Activated CD8-positive, alpha-beta memory T cell treated with anti-CD3 and anti-CD28 coated beads for 4 hours (primary cell): ENCODE data around the gene ACOD1.

Experiments used
- DNase-seq, 2 donors: peaks; one replicate each; pipeline ENCODE4 v3.0.0-alpha.2; 2020; ENCODE audit warnings: low read depth in 2 of 2

The ACOD1 gene

GRCh38 chr13:76991796-76992547 lies 43.7 kb downstream of the ACOD1 start, which contains the start of gene CLN5:
Gene CLN5 (plus strand): TSS chr13:76992081. CDS start chr13:76992099, 18 bp downstream.
- DNase-seq: peak; percentile 85 to 90

DNA sequence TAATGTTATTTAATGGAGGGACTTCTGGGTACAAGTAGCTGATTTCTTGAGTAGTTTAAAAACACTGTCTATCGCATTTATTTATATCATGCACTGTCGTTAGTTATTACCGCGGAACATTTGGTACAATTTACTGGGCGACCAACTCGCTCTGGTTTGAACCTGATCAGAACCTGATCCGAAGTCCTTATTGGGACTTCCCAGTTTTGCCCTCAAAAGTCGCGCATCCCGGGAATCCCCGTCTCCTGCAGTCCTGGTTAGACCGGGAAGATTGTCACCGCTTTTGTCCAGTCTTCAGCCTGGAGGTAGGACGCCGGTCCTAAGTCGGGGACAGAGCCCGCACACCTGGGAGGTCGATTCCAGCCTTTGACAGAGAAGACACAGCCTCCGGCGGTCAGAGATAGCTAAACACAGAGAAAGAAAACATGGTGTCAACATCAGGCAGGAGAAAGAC lies 44.3 kb downstream of the ACOD1 start:
- DNase-seq: no peak

- no peak for DNase-seq
Measured at GRCh38 chr13:76993021-76993420, 44.7 kb downstream of the ACOD1 start.

DNA sequence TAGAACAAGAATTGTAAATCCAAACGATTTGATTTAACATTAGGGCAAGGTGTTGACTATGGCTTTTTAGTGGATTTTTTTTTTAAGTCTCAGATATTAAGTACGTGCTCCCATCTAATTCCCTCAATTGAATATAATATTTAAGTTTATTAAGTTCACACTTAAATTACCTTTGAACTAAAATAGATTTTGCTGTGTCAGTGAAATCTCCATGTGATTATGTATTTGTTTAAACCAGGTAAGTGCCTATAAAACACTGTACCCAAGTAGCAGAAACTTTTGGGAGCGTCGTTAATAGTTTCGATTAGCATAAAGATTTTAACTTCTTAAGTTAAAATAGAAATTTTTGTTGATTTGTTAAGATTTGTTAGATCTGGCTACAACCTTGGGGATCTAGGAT lies 45.2 kb downstream of the ACOD1 start:
- no peak for DNase-seq

DNA sequence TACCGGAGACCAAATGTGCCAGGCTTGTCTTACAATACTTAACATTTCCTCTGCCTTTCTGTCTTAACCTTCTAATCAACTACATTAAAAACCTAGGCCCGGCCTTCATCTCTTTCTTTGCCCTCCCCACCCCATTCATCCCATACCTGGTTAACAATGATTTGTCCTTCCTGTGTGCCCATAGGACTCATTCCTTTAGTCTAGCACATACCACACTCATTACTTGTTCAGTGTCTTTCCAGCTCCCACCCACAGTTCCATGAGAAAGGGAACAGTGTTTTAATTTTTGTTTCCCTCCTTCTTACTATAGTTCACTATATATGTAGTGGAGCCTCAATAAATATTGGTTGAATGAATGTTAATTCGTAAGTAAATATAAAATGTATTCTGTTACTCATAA lies 46.0 kb downstream of the ACOD1 start:
- no peak for DNase-seq

DNA sequence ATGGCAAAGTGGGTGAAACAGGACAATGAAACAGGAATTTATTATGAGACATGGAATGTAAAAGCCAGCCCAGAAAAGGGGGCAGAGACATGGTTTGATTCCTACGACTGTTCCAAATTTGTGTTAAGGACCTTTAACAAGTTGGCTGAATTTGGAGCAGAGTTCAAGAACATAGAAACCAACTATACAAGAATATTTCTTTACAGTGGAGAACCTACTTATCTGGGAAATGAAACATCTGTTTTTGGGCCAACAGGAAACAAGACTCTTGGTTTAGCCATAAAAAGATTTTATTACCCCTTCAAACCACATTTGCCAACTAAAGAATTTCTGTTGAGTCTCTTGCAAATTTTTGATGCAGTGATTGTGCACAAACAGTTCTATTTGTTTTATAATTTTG lies 52.2 kb downstream of the ACOD1 start:
- no peak for DNase-seq

DNA sequence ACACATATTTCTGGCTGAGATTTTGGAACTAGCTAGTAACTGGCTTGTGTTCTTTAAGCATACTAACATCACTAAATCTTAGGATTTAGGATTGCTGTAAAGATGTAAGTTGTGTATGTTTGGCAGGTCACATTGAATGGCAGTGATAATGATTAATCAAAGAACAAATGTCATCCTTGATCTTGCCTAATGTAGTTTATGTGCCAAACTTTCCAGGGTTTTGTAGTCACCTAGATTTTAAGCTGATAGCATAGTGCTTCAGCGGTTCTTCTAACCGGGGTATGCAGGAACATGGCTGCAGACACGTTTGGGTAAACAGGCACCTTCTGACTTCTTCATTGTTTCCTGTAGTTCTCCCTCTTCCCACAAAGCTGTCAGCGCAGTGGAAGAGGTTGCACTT lies 53.2 kb downstream of the ACOD1 start:
- no peak for DNase-seq

DNA sequence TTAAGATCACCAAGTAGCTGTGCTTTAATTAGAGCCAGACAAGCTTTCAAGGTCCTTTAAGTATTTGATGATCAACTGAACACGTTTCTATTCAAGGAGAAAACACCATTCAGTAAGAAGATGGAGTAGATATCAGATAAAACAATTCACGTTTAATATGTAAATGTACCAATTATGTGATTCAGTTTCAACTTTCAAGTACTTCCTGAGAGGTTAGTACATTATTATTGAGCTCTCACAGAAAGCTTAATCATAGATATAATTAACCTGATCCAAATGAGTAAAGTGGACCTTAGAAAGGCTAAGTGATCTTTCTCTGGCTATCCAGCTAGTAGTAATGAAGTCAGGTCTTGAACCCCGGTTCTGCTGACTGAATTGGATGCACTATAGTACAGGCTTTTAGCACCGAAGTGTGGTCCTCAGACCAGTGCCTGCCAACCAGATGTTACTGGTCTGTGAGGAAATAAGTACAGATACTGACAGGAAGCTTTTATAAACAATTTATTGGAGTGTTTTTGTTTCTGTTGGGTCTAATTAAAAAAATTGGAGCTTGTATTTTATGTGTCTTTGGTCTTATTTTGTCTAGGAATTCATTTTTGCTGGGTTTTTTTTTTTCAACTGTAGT lies 53.8 kb downstream of the ACOD1 start:
- DNase-seq: no peak

DNA sequence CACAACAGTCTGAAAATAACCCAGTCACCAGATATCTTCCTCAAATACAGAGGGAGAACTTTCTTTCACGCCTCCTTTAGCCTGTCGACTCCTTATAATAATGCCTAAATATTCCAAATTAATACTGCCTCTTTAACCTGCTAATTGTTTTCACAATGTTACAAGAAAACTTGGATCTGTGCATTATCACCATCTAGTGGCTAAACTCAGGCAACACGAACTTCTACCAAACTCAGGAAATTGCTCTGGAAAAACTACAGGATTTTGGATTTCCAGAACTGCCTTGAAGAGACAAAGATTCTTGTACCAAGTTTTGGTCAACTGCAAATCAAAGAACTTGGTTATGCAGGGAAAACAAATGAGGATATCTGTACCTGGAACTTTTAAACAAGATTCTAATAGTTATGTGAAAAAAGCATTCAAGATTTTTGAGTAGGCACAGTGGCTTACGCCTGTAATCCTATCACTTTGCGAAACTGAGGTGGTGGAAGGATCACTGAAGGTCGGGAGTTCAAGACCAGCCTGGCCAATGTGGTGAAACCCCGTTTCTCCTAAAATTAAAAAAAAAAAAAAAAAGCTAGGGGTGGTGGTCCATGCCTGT lies 54.4 kb downstream of the ACOD1 start:
- no peak for DNase-seq
